Activated naive CD8-positive, alpha-beta T cell treated with anti-CD3 and anti-CD28 coated beads, Interleukin-2, amount 10 ng/mL, durations not matched to agents 7 days and 5 days (primary cell): ENCODE results near the gene DSTN. TPM values are rescaled to one million over a fixed set of nuclear protein-coding genes. Genes with fewer than 3 reads are reported as not detected.

Experiments used
- ATAC-seq: fragments of 150-1000 bp; cut with Tn5 transposase; one replicate; pipeline ENCODE4 v1.10.0; 2021; ENCODE audit warnings: low read depth, moderate library complexity
- POLR2A ChIA-PET: fragments of 350-600 bp; sonication (Branson Sonifier 250); formaldehyde crosslinking; loops from one replicate; lab custom pipeline; 2021; ENCODE audit warnings: antibody characterized with exemption; lab: Charles Lee
- DNase-seq: peaks from one replicate; pipeline ENCODE4 v3.0.0; 2021
- H3K27ac Mint-ChIP-seq: one replicate; pipeline ENCODE4 v1.8.0; 2022; ENCODE audit warnings: mild to moderate bottlenecking, mixed read lengths
- H3K27me3 Mint-ChIP-seq: one replicate; pipeline ENCODE4 v1.8.0; 2022; ENCODE audit warnings: mild to moderate bottlenecking, moderate library complexity, mixed read lengths
- H3K36me3 Mint-ChIP-seq: one replicate; pipeline ENCODE4 v1.8.0; 2021; ENCODE audit warnings: mild to moderate bottlenecking, mixed read lengths
- H3K4me1 Mint-ChIP-seq: one replicate; pipeline ENCODE4 v1.8.0; 2021; ENCODE audit warnings: mixed read lengths
- H3K4me3 Mint-ChIP-seq: one replicate; pipeline ENCODE4 v1.8.0; 2022; ENCODE audit warnings: mild to moderate bottlenecking, moderate library complexity, mixed read lengths
- H3K9me3 Mint-ChIP-seq: one replicate; pipeline ENCODE4 v1.8.0; 2021; ENCODE audit warnings: mixed read lengths
- total RNA-seq, 2 experiments: library from RNA; stranded (reverse); gene quantifications; one replicate each; pipeline ENCODE4 v1.2.3, GENCODE V29; 2021

Gene DSTN
- total RNA-seq, 2 experiments from 2014 or later: 41.7 to 47.5 TPM

DNA sequence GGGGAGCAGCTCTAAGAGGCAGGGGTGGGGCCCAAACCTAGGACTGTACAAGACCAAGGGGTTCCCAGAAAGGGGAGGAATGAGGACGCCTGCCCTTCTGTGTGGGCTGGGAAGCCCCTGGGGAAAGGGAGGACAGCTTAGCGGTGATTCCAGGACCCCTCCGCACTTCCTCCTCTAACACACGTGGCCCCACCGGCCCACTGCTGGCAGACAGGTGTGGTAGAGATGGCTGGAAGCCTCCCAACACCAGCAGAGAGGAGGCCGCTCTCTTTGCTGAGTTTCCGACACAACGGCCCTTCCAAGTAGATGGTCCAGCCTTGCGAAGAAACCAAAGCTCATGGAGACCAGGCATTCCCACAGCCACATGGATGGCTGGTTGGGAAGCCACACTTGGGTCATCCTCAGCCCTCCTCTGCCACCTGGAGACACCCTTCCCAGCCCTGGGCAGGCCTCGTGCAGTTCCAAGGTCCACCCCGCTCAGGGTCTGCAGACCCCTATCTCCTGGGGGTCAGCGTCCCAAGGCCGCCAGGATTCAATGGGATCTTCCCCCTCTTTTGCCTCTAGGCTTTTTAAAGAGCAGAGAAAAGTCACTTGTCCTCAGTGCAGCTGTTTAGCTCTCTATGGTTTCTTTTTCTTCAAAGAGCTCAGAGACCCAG, 68.2 kb downstream of the DSTN start:
- Mint-ChIP-seq H3K4me3 (no peak overlapping the region), H3K27me3 (no peaks in the 10 kb centered on the region), H3K4me1 (no peaks in the 10 kb centered on the region), H3K9me3 (no peaks in the 10 kb centered on the region), H3K36me3 (peaks cover 10% of the 10 kb centered on the region), H3K27ac (no peak overlapping the region)
- ATAC-seq: no peak
- POLR2A ChIA-PET: no interaction called here
- DNase-seq: no peak

DNA sequence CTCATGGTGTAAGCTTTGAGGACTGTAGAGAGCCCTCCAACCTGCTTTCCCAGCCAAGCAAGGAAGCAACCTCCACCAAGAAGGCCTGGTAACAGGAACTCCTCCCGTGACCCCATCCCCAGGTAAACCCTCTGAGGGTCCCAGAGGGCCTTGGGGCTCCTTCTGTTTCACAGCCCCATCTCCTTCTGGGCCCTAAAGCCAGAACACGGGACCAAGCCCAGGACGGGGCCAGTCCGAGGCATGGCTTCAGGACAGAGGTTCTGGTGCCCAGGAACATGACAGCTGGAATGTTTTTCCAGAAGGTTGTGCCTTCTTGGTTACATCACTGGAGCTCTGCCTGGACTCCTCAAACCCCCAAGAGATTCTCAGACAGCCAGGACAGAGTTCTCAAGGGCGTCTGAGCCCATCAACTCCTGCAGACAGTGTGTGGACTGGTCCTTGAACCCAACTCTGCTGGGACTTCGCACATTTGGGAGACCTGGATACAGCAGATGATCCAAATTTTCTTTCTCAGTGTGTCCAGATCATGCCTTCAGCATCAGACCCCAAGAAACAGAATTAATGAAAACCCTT, 69.0 kb downstream of the DSTN start:
- no peak for DNase-seq
- Mint-ChIP-seq H3K4me1 (no peaks in the 10 kb centered on the region), H3K27ac (no peak overlapping the region), H3K9me3 (no peaks in the 10 kb centered on the region), H3K36me3 (peaks cover 6% of the 10 kb centered on the region), H3K27me3 (no peaks in the 10 kb centered on the region), H3K4me3 (no peak overlapping the region)
- no peak for ATAC-seq
- POLR2A ChIA-PET: no interaction called here

DNA sequence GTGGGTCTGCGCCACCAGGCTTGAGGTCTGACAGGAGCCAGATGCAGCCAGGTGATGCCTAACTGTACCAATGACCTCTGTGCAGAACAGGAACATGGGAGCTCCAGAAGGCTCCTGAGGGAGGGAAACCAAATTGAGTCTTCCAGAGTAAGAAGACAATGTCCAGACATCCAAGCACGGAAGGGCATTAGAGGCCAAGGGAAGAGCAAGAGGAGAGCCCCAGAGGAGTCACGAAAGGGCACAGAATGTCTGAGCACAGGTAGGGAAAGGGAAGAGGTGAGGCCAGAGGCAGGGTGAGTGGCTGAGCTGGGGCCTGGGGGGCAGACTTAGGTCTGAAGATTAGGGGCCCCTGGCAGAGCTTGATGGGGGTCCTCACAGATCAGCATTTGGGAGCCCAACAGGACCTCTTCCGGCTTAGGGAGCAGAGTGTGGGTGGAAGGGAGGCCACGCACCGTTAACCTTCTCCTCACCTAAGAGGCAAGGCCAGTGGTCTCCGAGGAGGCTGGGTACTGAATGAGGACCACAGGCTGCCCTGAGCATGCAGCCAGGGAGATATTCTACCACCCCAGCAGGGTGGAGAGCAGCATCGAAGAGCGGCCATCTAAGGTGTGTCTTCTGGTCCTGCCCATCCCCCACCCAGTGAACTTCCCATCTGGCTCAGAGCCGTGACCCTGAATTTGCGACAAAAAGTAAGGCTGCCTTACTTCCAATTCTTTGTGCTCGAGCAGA, 70.4 kb downstream of the DSTN start:
- Mint-ChIP-seq H3K27me3 (no peaks in the 10 kb centered on the region), H3K9me3 (no peaks in the 10 kb centered on the region), H3K36me3 (peaks cover 6% of the 10 kb centered on the region), H3K4me3 (no peak overlapping the region), H3K27ac (peak overlapping the region; percentile 60), H3K4me1 (no peaks in the 10 kb centered on the region)
- ATAC-seq: no peak
- DNase-seq: no peak
- POLR2A ChIA-PET: no interaction called here

DNA sequence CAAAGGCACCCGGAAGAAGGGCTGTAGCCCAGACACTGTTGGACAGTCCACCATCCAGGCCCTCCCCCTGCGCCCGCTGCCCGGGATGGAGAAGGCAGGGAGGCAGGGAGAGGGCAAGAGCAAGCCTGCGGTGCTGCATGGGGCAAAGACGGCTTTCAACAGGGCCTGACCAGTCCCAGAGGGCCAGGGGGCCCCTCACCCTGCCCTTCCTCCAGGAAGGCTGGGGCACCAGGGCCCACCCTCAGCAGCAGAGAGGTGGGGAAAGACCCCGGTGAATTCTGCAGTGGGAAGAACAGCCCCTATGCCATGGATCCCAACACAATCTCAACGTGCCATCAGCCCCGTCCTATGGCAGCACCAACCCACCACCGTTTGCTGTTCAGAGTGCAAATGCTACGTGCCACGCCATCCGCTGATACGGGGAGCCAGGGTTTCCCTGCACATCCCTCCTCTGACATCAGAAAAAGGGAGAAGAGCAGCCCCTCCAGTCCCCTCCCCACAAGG, 71.1 kb downstream of the DSTN start:
- no peak for ATAC-seq

DNA sequence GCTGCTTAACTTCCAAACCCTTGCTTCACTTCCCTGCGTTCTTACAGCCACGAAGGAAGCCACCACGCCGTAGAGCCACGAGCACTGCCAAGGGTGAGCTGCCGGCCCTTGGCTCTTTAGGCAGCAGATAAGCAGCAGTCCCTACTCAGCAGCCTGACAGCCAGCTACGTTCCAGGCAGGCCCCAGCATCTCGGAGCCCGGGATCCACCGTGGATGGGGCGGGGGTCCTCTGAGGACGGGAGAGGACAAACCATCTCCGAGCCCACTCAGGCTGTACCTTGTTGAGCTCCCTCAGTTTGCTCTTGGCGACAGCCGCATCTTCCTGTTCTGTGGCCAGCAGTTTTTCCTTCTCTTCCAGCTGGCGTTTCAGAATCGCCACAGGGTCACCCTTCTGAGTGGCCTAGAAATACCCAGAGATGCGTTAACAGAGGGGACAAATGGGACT, 71.7 kb downstream of the DSTN start:
- Mint-ChIP-seq H3K4me1 (no peaks in the 10 kb centered on the region), H3K27me3 (no peaks in the 10 kb centered on the region), H3K27ac (no peak overlapping the region), H3K4me3 (no peak overlapping the region), H3K36me3 (peaks cover 4% of the 10 kb centered on the region), H3K9me3 (no peaks in the 10 kb centered on the region)
- POLR2A ChIA-PET: interaction anchor here (0.6 kb wide), 1 partner anchor 345 kb away, joined by 4 read pairs; no protein-coding TSS in a partner anchor
- DNase-seq: no peak
- ATAC-seq: no peak

More for the DNA sequence above, 71.1 kb downstream of the DSTN start:
- H3K4me1 Mint-ChIP-seq: no peaks in the 10 kb centered on the region
- peaks cover 6% of the 10 kb centered on the region for H3K36me3 Mint-ChIP-seq
- no peaks in the 10 kb centered on the region for H3K9me3 Mint-ChIP-seq
- no peaks in the 10 kb centered on the region for H3K27me3 Mint-ChIP-seq
- H3K4me3 Mint-ChIP-seq: no peak overlapping the region
- H3K27ac Mint-ChIP-seq: no peak overlapping the region
- DNase-seq: no peak
- POLR2A ChIA-PET: interaction anchor here (0.6 kb wide), 1 partner anchor 346 kb away, joined by 4 read pairs; no protein-coding TSS in a partner anchor

DNA sequence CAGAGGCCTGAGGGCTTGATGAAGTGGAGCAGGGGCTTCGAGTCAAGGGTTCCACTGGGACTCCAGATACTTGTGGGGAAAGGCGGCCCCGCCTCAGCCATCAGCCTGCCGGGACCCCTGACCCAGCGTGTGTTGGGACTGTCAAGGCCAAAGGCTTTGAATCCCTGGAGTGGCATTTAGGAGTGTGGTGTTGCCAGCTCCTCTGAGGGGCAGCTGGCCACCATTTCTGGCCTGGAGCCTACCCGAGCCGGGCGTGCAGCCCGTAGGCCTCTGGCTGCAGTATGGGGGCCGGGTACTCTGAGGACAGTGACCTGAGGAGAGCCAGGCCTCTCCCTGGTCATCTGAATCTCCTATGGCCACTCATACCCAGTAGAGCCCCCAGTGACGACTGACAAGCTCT, 72.1 kb downstream of the DSTN start:
- no peaks in the 10 kb centered on the region for H3K9me3 Mint-ChIP-seq
- peaks cover 4% of the 10 kb centered on the region for H3K36me3 Mint-ChIP-seq
- H3K4me3 Mint-ChIP-seq: no peak overlapping the region
- DNase-seq: no peak
- no peak overlapping the region for H3K27ac Mint-ChIP-seq
- no peak for ATAC-seq
- no peaks in the 10 kb centered on the region for H3K4me1 Mint-ChIP-seq
- POLR2A ChIA-PET: no interaction called here
- H3K27me3 Mint-ChIP-seq: no peaks in the 10 kb centered on the region

DNA sequence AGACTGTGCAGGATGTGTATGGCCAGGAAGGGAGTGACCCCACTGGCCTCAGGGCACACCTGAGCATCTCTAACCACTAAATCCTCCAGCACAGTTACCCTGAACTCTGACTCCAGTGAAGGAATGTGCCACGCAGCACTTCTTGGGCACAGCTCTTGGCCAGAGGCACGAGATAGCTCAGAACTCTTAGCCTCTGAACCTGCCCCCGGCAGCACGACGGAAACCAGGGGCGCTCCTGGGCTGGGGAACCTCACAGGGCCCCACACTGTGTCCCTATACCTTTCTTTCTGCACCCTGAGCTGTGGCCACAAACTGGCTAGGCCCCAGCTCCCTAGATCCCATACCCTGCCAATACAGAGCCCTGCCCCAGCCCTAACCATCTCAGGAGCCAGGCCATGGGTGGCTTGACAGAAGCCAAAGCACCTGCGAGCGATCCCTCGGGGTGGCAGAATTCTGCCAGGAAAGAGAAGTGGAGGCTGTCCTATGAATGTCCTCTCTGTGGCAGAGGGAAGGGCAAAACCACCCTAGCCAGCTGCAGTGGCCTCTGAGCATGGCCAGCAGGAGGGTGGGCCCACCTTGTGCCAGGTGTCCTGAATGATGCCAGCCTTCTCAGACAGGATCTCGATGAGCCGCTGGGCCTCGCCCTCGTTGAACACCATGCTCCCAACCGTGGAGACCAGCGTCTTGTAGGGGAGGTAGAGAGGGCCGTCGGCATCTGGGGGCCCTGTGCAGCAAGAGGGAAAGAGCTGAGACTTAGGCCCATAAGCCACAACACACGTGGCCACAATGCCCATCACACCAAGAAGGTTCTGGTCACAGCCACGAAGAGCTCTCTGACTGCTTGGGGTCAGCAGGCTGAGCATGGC, 72.8 kb downstream of the DSTN start:
- Mint-ChIP-seq H3K4me3 (no peak overlapping the region), H3K9me3 (no peaks in the 10 kb centered on the region), H3K4me1 (no peaks in the 10 kb centered on the region), H3K36me3 (peaks cover 4% of the 10 kb centered on the region), H3K27me3 (no peaks in the 10 kb centered on the region), H3K27ac (no peak overlapping the region)
- DNase-seq: no peak
- ATAC-seq: no peak
- POLR2A ChIA-PET: no interaction called here

DNA sequence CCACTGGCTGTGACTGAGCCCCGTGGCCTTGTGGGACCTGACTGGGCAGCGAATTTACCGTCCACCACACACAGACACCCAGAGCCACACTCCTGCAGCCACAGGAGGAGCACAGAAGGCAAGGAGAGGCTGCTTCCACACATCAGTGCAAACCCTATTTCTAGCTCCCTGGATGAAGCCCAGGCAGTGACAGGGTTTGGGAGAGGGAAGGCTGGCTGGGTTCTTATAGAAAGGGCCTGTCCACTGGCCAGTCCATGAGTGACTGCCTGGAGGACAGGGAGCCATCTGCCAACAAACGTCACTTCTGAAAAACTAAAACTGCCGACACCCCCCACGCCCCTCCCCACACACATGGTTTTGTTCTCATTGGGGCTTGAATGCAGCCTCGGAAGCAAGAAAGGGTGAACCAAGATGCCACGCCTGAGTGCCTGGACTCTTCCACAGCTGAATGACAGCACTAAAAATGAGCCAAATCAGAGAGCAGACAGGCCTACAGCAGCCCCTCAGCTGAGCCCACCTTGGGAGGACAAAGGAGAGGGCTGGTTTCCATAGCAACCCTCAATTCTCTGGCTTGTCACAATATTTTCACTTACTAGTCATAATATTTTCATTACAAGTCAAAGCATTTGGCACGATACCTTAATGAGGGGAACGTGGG, 73.8 kb downstream of the DSTN start:
- H3K4me3 Mint-ChIP-seq: no peak overlapping the region
- H3K27me3 Mint-ChIP-seq: no peaks in the 10 kb centered on the region
- no peaks in the 10 kb centered on the region for H3K4me1 Mint-ChIP-seq
- H3K27ac Mint-ChIP-seq: no peak overlapping the region
- POLR2A ChIA-PET: no interaction called here
- H3K36me3 Mint-ChIP-seq: peaks cover 4% of the 10 kb centered on the region
- no peak for ATAC-seq
- no peaks in the 10 kb centered on the region for H3K9me3 Mint-ChIP-seq
- DNase-seq: no peak

DNA sequence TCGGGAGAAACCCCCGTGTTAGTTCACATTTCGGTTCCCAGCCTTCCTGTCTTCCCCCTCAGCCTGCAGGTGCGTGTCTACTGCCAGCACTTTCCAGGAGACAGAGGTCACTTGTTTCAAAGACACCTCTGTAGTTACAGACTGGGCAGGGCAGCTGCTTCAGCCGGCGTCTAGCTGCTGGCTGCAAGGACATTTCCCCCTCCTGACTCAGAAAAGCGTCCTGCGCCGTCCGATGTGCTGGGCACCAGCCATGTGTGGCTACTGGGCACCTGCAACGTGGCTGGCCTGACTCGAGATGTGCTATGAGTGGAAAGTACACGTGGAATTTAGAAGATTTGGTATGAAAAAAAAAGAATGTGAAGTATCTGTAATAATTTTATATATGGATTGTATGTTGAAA, 74.6 kb downstream of the DSTN start:
- H3K4me3 Mint-ChIP-seq: no peak overlapping the region
- POLR2A ChIA-PET: no interaction called here
- H3K27ac Mint-ChIP-seq: no peak overlapping the region
- ATAC-seq (no peak), DNase-seq (no peak)
- no peaks in the 10 kb centered on the region for H3K27me3 Mint-ChIP-seq
- peaks cover 2% of the 10 kb centered on the region for H3K4me1 Mint-ChIP-seq
- peaks cover 4% of the 10 kb centered on the region for H3K36me3 Mint-ChIP-seq
- H3K9me3 Mint-ChIP-seq: no peaks in the 10 kb centered on the region

DNA sequence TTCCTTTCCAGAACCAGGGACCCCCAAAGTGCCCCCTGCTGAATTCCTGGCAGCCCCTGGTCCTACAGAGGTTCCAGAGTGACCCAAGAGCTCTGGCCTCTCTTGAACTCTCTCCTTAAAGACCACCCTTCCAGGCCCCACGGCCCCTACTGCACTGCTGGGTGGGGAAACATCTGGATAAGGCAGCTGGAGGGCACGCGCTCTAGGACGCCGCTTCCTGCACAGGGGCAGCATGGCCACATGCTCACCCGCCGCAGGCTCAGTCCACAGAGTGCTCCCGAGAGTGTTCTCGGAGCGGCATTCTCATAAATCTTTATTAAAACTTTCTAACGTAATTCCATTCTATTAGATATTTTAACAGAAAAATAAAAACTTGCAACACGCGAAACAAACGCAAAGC, 75.1 kb downstream of the DSTN start:
- Mint-ChIP-seq H3K36me3 (peaks cover 3% of the 10 kb centered on the region), H3K4me1 (peaks cover 2% of the 10 kb centered on the region), H3K9me3 (no peaks in the 10 kb centered on the region), H3K27me3 (no peaks in the 10 kb centered on the region), H3K4me3 (no peak overlapping the region), H3K27ac (no peak overlapping the region)
- ATAC-seq (no peak), DNase-seq (no peak)
- POLR2A ChIA-PET: no interaction called here

DNA sequence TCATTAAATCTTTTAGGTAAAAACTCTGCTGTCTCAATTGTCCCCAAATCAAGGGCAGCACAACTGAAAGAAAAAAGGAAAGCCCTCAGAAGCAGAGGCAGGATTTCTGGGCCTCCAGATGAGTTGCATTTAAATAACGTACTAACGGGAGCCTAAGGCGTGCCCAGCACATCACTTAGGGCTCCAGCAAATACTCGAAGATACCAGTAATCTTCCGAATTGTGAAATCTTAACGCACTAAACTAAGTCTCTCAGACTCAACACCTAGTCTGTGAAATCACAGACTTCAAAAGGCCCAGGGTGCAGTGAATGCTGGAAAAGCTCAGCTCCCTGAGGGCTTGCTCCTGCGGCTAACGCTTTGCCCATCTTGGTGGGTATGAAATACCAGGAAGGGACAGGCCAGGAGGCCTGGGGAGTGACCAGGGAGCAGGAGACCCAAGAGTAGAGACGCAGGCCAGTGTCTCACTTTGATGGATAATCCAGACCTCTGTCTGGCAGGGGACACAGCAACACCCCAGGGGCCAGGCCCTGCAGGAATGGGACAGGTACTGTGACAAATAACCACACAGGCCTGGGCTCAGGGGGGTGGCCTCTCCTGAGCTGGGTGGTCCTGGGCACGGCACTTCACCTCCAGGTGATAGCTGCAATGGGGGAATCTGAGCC, 75.8 kb downstream of the DSTN start:
- POLR2A ChIA-PET: no interaction called here
- no peaks in the 10 kb centered on the region for H3K27me3 Mint-ChIP-seq
- no peak overlapping the region for H3K4me3 Mint-ChIP-seq
- no peaks in the 10 kb centered on the region for H3K9me3 Mint-ChIP-seq
- DNase-seq (no peak), ATAC-seq (no peak)
- H3K4me1 Mint-ChIP-seq: peaks cover 2% of the 10 kb centered on the region
- no peak overlapping the region for H3K27ac Mint-ChIP-seq
- H3K36me3 Mint-ChIP-seq: no peaks in the 10 kb centered on the region

DNA sequence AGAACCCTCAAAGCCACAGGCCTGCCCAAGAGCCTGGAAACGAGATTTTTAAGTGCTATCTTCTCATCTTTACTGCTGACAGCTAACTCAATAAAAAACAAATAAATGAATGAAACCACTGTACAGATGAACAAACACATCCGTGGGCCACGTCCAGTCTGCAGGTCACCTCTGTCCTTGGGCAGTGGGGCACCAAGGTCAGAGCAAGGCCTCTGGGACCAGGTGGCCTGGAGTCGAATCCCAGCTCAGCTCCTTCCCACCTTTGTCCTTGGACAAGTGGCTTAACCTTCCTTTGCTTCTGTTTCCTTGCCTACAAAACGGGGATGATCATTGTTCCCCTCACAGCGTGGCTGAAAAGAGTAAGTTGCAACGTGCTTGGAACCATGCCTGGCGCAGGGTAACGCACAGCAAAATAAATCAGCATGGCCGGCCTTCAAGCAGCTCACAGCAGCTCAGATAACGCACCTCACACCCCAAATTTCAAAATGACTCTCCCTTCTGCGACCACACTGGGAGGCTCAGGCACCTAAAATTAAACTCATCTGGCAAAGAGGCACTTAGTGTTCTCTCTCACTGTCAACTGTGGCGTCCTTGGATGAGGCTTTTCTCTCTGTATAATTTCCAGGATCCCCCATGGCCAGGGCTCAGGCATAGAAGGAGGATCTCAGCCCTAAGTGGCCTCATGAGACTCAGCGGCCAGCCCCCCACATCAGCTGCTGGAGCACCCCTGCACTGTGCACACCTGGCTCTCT, 76.5 kb downstream of the DSTN start:
- H3K27me3 Mint-ChIP-seq: no peaks in the 10 kb centered on the region
- DNase-seq: no peak
- no peaks in the 10 kb centered on the region for H3K9me3 Mint-ChIP-seq
- no peaks in the 10 kb centered on the region for H3K36me3 Mint-ChIP-seq
- ATAC-seq: no peak
- no peak overlapping the region for H3K4me3 Mint-ChIP-seq
- H3K4me1 Mint-ChIP-seq: peaks cover 2% of the 10 kb centered on the region
- H3K27ac Mint-ChIP-seq: no peak overlapping the region
- POLR2A ChIA-PET: no interaction called here
